Ovary (tissue), 3 donors: ENCODE results near the gene BCAS4.

Experiments
- EP300 ChIP-seq: sonication (generic); formaldehyde crosslinking; IDR thresholded peaks from one replicate; pipeline ENCODE4 v1.6.1; 2017; ENCODE audit warnings: antibody characterized with exemption
- POLR2A ChIP-seq: fragments of 450-650 bp; IDR thresholded peaks from one replicate; pipeline ENCODE4 v1.6.1; 2017; ENCODE audit warnings: antibody characterized with exemption, mild to moderate bottlenecking, moderate library complexity
- TF ChIP-seq, protein P1 (sequence below), 3 donors: fragments of 450-650 bp in 2 of 3; fragments of 200-600 bp in 1 of 3; IDR thresholded peaks; one replicate each; pipeline versions ENCODE4 v1.5.1 to v1.8.0; 2016 to 2022; ENCODE audit warnings: antibody characterized with exemption in 3 of 3, mild to moderate bottlenecking in 1 of 3
- donor health status: DM: no; HTN: no; CAD: no.

DNA sequence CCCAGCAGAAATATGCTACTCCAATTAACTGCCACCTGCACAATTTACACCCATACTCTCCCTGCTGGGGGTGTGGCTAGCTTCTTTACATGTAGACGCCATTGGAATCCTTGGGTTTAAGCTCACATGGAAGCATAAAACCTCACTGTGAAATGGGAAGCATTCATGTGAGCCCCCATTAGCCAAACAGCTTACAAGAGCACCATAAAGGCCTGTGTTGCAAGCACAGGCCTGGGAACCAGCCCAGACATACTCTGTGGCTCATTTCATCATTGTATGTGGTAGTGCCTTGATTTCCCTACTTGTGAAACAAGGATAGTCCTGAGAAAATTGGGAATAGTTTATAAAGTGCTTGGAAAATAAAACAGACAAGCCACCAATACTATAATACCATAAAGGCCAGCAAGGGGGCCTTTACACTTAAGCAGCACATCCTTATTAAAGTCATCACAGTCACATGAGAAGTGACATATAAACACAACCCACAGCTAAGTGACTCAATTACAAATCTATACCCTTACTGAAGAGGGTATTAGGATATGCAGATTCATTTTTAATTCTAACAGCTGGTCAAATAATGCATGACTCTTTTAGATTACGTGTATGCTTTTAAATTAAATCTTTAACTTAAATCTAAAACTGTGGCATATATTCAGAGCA is 129.5 kb downstream of the BCAS4 start:
- TF ChIP-seq, protein P1, sequence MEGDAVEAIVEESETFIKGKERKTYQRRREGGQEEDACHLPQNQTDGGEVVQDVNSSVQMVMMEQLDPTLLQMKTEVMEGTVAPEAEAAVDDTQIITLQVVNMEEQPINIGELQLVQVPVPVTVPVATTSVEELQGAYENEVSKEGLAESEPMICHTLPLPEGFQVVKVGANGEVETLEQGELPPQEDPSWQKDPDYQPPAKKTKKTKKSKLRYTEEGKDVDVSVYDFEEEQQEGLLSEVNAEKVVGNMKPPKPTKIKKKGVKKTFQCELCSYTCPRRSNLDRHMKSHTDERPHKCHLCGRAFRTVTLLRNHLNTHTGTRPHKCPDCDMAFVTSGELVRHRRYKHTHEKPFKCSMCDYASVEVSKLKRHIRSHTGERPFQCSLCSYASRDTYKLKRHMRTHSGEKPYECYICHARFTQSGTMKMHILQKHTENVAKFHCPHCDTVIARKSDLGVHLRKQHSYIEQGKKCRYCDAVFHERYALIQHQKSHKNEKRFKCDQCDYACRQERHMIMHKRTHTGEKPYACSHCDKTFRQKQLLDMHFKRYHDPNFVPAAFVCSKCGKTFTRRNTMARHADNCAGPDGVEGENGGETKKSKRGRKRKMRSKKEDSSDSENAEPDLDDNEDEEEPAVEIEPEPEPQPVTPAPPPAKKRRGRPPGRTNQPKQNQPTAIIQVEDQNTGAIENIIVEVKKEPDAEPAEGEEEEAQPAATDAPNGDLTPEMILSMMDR (IDR thresholded peaks at IDR 0.05), result no peak
- no peak for TF ChIP-seq POLR2A
- no peak for TF ChIP-seq EP300
